Liver (tissue), 9 donors: ENCODE data around the gene NKAPL. TPM values are rescaled to one million over a fixed set of nuclear protein-coding genes. Genes with fewer than 3 reads are reported as not detected.

Experiments used
- DNase-seq: peaks from one replicate; pipeline ENCODE4 v3.0.0-alpha.2; 2017; ENCODE audit warnings: low spot score
- H3K27ac ChIP-seq, 2 donors: one replicate each; pipeline ENCODE4 v1.7.0; 2013; ENCODE audit warnings: inconsistent platforms in 2 of 2, low read length in 2 of 2, control low read depth in 1 of 2, low read depth in 1 of 2, mild to moderate bottlenecking in 1 of 2
- H3K27me3 ChIP-seq, 4 donors: one replicate each; pipeline versions ENCODE4 v1.6.1 to v1.7.0; 2013; ENCODE audit warnings: low read length in 3 of 4, inconsistent platforms in 1 of 4, mild to moderate bottlenecking in 1 of 4, moderate library complexity in 1 of 4; ENCODE audit not compliant: control insufficient read depth in 4 of 4, insufficient read depth in 4 of 4
- H3K36me3 ChIP-seq, 4 donors: one replicate each; pipeline versions ENCODE4 v1.6.1 to v1.7.0; 2013; ENCODE audit warnings: low read length in 3 of 4, mild to moderate bottlenecking in 3 of 4, low read depth in 1 of 4, moderate library complexity in 1 of 4; ENCODE audit not compliant: control insufficient read depth in 4 of 4, insufficient read depth in 3 of 4
- H3K4me1 ChIP-seq, 4 donors: one replicate each; pipeline versions ENCODE4 v1.6.1 to v1.7.0; 2013; ENCODE audit warnings: low read length in 3 of 4, mild to moderate bottlenecking in 3 of 4, moderate library complexity in 1 of 4; ENCODE audit not compliant: control insufficient read depth in 4 of 4, insufficient read depth in 4 of 4
- H3K4me3 ChIP-seq, 3 donors: one replicate each; pipeline versions ENCODE4 v1.6.1 to v1.7.0; 2013; ENCODE audit warnings: low read length in 3 of 3, control low read depth in 1 of 3, low read depth in 1 of 3, mild to moderate bottlenecking in 1 of 3
- H3K9ac ChIP-seq, 2 donors: one replicate each; pipeline ENCODE4 v1.7.0; 2013; ENCODE audit warnings: low read length in 2 of 2, mild to moderate bottlenecking in 2 of 2, moderate library complexity in 2 of 2, control low read depth in 1 of 2, low read depth in 1 of 2
- H3K9me3 ChIP-seq, 4 donors: one replicate each; pipeline versions ENCODE4 v1.6.1 to v1.7.0; 2013; ENCODE audit warnings: low read length in 3 of 4; ENCODE audit not compliant: control insufficient read depth in 4 of 4
- EGR1 ChIP-seq, 2 donors: IDR thresholded peaks; 2 replicates each; pipeline ENCODE4 v1.6.1; 2016 to 2018; ENCODE audit warnings: antibody characterized with exemption in 2 of 2, low read depth in 2 of 2
- GABPA ChIP-seq, 2 donors: IDR thresholded peaks in 1 of 2; conservative IDR thresholded peaks in 1 of 2; 2 replicates each; pipeline ENCODE4 v1.6.1; 2016; ENCODE audit warnings: antibody characterized with exemption in 2 of 2, mild to moderate bottlenecking in 1 of 2, moderate library complexity in 1 of 2
- HNF4A ChIP-seq, 2 donors: conservative IDR thresholded peaks; 2 replicates each; pipeline ENCODE4 v1.6.1; 2016; ENCODE audit warnings: antibody characterized with exemption in 2 of 2, mild to moderate bottlenecking in 2 of 2
- HNF4G ChIP-seq: IDR thresholded peaks from 2 replicates; pipeline ENCODE4 v1.6.1; 2016; ENCODE audit warnings: antibody characterized with exemption
- NR2F2 ChIP-seq: IDR thresholded peaks from 2 replicates; pipeline ENCODE4 v1.6.1; 2016; ENCODE audit warnings: antibody characterized with exemption
- RAD21 ChIP-seq, 2 donors: IDR thresholded peaks; 2 replicates each; pipeline ENCODE4 v1.6.1; 2016; ENCODE audit warnings: antibody characterized with exemption in 2 of 2, mild to moderate bottlenecking in 2 of 2
- RXRA ChIP-seq, 2 donors: IDR thresholded peaks; 2 replicates each; pipeline ENCODE4 v1.6.1; 2017 to 2018; ENCODE audit warnings: antibody characterized with exemption in 2 of 2, mild to moderate bottlenecking in 1 of 2
- WGBS: extraction: QIAGEN DNeasy Blood & Tissue Kit; methylation state at CpG from one replicate; pipeline ENCODE4 v1.1.7; 2013; 5-methylcytosine and 5-hydroxymethylcytosine counted together
- polyA plus RNA-seq, 2 donors: library from polyadenylated mRNA; stranded (reverse) in 1 of 2; unstranded in 1 of 2; fragments of 200-250 nt in 1 of 2; fragments of >200 nt in 1 of 2; fragmentation: Nextera tagmentation in 1 of 2; extraction: Ambion mirVana in 1 of 2; gene quantifications; one replicate each; pipeline versions ENCODE4 v1.2.1 to v1.2.3, GENCODE V29; 2013 to 2015
- total RNA-seq, 2 donors: library from RNA; depleted of rRNA; stranded (reverse); fragments of >200 nt; gene quantifications; one replicate each; pipeline ENCODE4 v1.2.3, GENCODE V29; 2014
- TF ChIP-seq, protein P1 (sequence below): IDR thresholded peaks from 2 replicates; pipeline ENCODE4 v1.6.1; 2016; ENCODE audit warnings: antibody characterized with exemption
- TF ChIP-seq, protein P2 (sequence below): fragments of 150-350 bp; IDR thresholded peaks from 2 replicates; pipeline ENCODE4 v1.5.1; 2017; ENCODE audit warnings: improper control_type of control experiment, low read depth, low read length; ENCODE audit not compliant: missing input control
- TF ChIP-seq, protein P3 (sequence below): IDR thresholded peaks from 2 replicates; pipeline ENCODE4 v1.6.1; 2016; ENCODE audit warnings: antibody characterized with exemption
- TF ChIP-seq, protein P4 (sequence below): IDR thresholded peaks from 2 replicates; pipeline ENCODE4 v1.6.1; 2016; ENCODE audit warnings: antibody characterized with exemption, mild to moderate bottlenecking
- donor health status: healthy.
- donor health status: healthy.
- donor health status: healthy.
- donor health status: healthy.
- donor health status: healthy.

NKAPL gene
- total and polyA plus RNA-seq, 4 donors, result 0.22 to 0.61 (median 0.57) TPM

DNA sequence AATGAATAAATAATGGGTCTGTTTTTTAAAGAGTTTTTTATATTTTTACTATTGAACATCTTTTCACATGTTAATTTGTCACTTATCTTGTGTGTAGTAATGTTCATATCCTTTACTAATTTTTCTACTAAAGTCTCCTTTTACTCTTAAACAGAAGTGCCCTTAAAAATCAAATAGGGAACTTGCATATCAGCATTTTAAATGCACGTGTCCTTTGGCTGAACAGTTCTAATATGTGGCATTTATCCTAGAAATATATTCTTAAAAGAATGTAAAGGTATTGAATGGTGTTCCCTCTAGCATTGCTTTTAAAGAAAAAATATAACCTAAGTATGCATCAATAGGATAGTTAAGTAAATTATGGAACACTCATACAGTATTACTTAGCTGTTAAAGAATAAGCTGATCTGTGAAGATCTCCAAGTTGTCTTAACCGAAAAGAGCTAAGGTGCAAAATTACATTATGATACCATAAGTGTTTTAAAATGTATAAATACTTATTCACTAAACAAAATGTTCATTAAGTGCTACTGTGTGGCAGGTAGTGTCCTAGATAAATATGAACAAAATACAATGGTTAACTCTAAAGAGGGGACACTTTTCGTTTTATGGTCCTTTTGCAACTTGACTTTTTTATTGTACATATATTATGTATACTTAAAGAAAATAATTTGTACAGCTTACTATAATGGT is 21.6 kb downstream of the NKAPL start:
- Histone ChIP-seq H3K36me3 (peaks cover 3 to 16% (median 10%) of the 10 kb centered on the region in 4 donors), H3K4me1 (peaks cover 0 to 8% (median 3%) of the 10 kb centered on the region in 4 donors), H3K9me3 (peaks cover 0 to 8% (median 2%) of the 10 kb centered on the region in 4 donors), H3K9ac (no peak overlapping the region), H3K27ac (no peak overlapping the region), H3K27me3 (no peaks in the 10 kb centered on the region), H3K4me3 (peak overlapping the region in 2 of 3 donors; percentile 31 to 60)
- no peak for DNase-seq
- WGBS, result 45% methylated on average over 3 of the region's 3 CpGs
- no peak for TF ChIP-seq NR2F2
- TF ChIP-seq EGR1 (IDR thresholded peaks at IDR 0.05; ENCODE audit: low read depth in 2 of 2), result no peak
- no peak for TF ChIP-seq RXRA (IDR thresholded peaks at IDR 0.05)
- TF ChIP-seq, protein P1, sequence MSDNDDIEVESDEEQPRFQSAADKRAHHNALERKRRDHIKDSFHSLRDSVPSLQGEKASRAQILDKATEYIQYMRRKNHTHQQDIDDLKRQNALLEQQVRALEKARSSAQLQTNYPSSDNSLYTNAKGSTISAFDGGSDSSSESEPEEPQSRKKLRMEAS, result no peak
- no peak for TF ChIP-seq RAD21 (IDR thresholded peaks at IDR 0.05)
- no peak for TF ChIP-seq GABPA (IDR thresholded peaks at IDR 0.05 in 1 of 2, conservative IDR thresholded peaks at IDR 0.05 in 1 of 2)
- TF ChIP-seq, protein P2, sequence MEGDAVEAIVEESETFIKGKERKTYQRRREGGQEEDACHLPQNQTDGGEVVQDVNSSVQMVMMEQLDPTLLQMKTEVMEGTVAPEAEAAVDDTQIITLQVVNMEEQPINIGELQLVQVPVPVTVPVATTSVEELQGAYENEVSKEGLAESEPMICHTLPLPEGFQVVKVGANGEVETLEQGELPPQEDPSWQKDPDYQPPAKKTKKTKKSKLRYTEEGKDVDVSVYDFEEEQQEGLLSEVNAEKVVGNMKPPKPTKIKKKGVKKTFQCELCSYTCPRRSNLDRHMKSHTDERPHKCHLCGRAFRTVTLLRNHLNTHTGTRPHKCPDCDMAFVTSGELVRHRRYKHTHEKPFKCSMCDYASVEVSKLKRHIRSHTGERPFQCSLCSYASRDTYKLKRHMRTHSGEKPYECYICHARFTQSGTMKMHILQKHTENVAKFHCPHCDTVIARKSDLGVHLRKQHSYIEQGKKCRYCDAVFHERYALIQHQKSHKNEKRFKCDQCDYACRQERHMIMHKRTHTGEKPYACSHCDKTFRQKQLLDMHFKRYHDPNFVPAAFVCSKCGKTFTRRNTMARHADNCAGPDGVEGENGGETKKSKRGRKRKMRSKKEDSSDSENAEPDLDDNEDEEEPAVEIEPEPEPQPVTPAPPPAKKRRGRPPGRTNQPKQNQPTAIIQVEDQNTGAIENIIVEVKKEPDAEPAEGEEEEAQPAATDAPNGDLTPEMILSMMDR, result no peak
- TF ChIP-seq HNF4G, result no peak
- TF ChIP-seq, protein P3, sequence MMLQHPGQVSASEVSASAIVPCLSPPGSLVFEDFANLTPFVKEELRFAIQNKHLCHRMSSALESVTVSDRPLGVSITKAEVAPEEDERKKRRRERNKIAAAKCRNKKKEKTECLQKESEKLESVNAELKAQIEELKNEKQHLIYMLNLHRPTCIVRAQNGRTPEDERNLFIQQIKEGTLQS, result no peak
- no peak for TF ChIP-seq HNF4A (conservative IDR thresholded peaks at IDR 0.05)

DNA sequence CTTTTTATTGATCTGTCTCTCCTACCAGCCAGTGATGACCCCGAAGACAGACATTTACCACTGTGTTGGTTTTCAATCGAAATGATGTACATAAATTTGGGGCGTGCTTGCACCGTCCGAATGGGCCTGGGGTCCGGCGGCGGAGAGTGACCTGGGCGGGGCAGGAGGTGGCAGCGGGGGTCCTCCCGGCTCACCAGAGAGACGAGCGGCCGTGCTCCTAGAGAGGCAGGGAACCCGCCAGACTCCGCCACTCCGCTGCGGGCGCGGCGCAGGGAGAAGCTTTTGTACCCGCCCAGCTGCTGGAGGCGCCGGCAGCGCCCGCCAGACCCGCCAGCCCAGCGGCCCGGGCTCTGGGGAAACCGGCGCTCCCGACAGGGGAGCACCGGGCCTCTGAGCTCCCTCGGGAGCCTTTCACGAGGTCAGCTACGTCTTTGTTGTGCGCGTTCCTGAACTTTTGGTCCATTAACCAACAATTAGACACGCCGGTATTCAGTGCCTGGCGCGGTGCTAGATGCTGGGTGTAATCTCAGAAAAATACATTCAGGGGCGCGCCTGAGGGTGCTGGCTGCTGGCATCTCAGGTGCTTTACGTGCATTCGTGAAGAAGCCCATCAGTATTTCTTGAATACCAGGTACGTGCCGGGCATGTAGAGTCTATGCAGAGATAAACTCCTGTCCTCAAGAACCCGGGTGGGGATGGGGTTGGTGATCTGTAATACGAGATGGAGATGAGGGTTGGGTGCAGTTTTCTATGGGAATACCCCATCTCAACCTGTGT is 22.4 kb downstream of the NKAPL start, which contains the start of gene PGBD1:
Gene PGBD1, plus strand, starts transcription at position 285 of the 777 bp plus-strand sequence. CDS start 2,242 bp downstream, outside the sequence.
- no peak within 1 kb of the TSS for H3K27ac ChIP-seq

More for the DNA sequence above, 22.4 kb downstream of the NKAPL start, which contains the start of gene PGBD1:
- H3K9ac ChIP-seq, result no peak within 1 kb of the TSS
- peaks cover 0 to 8% (median 2%) of the 10 kb centered on the region in 4 donors for H3K9me3 ChIP-seq
- peak in 1 of 2 donors; percentile 55 for TF ChIP-seq RAD21 (IDR thresholded peaks at IDR 0.05)
- TF ChIP-seq, protein P4, sequence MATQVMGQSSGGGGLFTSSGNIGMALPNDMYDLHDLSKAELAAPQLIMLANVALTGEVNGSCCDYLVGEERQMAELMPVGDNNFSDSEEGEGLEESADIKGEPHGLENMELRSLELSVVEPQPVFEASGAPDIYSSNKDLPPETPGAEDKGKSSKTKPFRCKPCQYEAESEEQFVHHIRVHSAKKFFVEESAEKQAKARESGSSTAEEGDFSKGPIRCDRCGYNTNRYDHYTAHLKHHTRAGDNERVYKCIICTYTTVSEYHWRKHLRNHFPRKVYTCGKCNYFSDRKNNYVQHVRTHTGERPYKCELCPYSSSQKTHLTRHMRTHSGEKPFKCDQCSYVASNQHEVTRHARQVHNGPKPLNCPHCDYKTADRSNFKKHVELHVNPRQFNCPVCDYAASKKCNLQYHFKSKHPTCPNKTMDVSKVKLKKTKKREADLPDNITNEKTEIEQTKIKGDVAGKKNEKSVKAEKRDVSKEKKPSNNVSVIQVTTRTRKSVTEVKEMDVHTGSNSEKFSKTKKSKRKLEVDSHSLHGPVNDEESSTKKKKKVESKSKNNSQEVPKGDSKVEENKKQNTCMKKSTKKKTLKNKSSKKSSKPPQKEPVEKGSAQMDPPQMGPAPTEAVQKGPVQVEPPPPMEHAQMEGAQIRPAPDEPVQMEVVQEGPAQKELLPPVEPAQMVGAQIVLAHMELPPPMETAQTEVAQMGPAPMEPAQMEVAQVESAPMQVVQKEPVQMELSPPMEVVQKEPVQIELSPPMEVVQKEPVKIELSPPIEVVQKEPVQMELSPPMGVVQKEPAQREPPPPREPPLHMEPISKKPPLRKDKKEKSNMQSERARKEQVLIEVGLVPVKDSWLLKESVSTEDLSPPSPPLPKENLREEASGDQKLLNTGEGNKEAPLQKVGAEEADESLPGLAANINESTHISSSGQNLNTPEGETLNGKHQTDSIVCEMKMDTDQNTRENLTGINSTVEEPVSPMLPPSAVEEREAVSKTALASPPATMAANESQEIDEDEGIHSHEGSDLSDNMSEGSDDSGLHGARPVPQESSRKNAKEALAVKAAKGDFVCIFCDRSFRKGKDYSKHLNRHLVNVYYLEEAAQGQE, result no peak
- H3K27me3 ChIP-seq, result no peaks in the 10 kb centered on the region
- DNase-seq, result peak; percentile 78
- H3K4me1 ChIP-seq, result peaks cover 0 to 8% (median 3%) of the 10 kb centered on the region in 4 donors
- 2% methylated on average over 50 of the region's 50 CpGs for WGBS
- peak within 1 kb of the TSS; percentile 27 to 60 (median 53) for H3K4me3 ChIP-seq
- peaks cover 2 to 9% (median 4%) of the 10 kb centered on the region in 4 donors for H3K36me3 ChIP-seq
